ENCODE data around the gene CAPN14.

- no peak for TF ChIP-seq EP300 (IDR thresholded peaks at IDR 0.05; ENCODE audit: low read depth)
- no peak for TF ChIP-seq CTCF (IDR thresholded peaks at IDR 0.05)
Observed at GRCh38 chr2:31125918-31126695, 91.2 kb downstream of the CAPN14 start.

Measured in transverse colon (tissue), 3 donors.